ENCODE measurements around the gene MPO. TPM values are rescaled to one million over a fixed set of nuclear protein-coding genes. Genes with fewer than 3 reads are reported as not detected.

MPO gene
- total RNA-seq, 1 experiment from 2014 or later = not detected

DNA sequence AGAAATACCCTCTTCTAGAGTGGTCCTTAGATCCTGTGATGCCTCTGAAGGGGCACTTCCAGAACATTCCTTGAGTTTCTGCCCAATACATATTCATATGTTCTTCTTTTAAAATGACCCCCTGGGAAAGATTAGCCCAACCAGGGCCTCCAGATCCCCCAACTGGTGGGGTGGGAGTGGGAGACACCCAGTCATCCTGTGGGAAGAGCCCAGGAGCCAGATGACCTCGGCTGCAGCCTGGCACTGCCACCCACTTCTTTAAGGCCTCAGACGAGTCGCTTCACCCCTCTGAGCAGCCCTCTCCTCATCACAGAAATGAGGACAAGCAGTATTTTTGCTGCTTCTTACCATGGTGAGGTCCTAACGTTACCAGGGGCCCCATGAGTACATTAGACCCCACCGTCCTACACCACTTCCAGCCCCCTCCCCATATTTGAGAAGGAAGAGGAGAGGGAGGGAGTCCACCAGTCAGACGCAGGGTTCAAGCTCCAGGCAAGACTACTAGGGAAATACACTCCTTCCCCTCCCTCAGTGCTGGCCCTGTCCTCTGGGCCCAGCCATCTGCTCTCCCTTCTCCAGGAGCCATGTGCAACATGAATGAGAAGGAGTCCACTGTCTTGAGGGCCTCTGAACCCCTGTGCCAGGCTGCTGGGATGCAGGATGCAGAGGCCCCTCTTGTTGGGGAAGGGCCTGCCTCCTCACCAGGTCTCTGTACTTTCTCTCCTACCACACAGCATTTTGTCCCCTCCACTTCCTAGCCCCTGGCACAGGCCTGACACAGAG lies 11.8 kb downstream of the MPO start:
- Histone ChIP-seq H2BK5ac (ENCODE audit: insufficient read length, low read length) (no peak overlapping the region), H3K4ac (ENCODE audit: low read depth, low read length) (no peak overlapping the region), H2AK5ac (ENCODE audit: insufficient read length, low read length) (no peak overlapping the region), H2BK20ac (ENCODE audit: low read depth, low read length, poor library complexity, severe bottlenecking) (no peak overlapping the region), H4K8ac (replicated peaks; ENCODE audit: insufficient read length, low read depth, low read length) (no peak overlapping the region), H3K4me1 (ENCODE audit: insufficient read depth, low read length) (no peaks in the 10 kb centered on the region), H3K23ac (ENCODE audit: insufficient read length, low read depth, low read length) (no peak overlapping the region), H3K79me2 (ENCODE audit: insufficient read depth, low read length) (no peaks in the 10 kb centered on the region), H3K9ac (ENCODE audit: extremely low read depth, insufficient read length, low read length) (no peak overlapping the region), H3K56ac (ENCODE audit: insufficient read length, low read depth, low read length) (no peak overlapping the region), H2BK120ac (ENCODE audit: low read depth, low read length, poor library complexity, severe bottlenecking) (no peak overlapping the region), H3K23me2 (ENCODE audit: insufficient read length, low read depth, low read length, poor library complexity, severe bottlenecking) (no peaks in the 10 kb centered on the region), H4K91ac (ENCODE audit: insufficient read length, low read depth, low read length) (no peak overlapping the region), H3K14ac (ENCODE audit: insufficient read depth, low read length) (no peak overlapping the region), H3K79me1 (ENCODE audit: insufficient read depth, low read depth, low read length, poor library complexity, severe bottlenecking) (no peaks in the 10 kb centered on the region), H4K5ac (ENCODE audit: insufficient read length, low read depth, low read length) (no peak overlapping the region), H3K4me2 (ENCODE audit: insufficient read depth, insufficient read length, low read length) (no peak overlapping the region), H3K27me3 (ENCODE audit: insufficient read depth, low read length) (no peaks in the 10 kb centered on the region), H3K27ac (ENCODE audit: insufficient read length, low read depth, low read length) (no peak overlapping the region), H2BK12ac (ENCODE audit: insufficient read length, low read depth, low read length) (no peak overlapping the region), H3K18ac (ENCODE audit: insufficient read length, low read depth, low read length) (no peak overlapping the region), H3T11ph (ENCODE audit: low read length) (no peak overlapping the region), H2AFZ (ENCODE audit: low read length) (no peak overlapping the region), H3K9me3 (ENCODE audit: control insufficient read depth, low read depth, low read length) (no peaks in the 10 kb centered on the region), H2BK15ac (ENCODE audit: low read depth, low read length) (no peak overlapping the region), H4K20me1 (ENCODE audit: control insufficient read depth, insufficient read depth, insufficient read length) (no peaks in the 10 kb centered on the region)
- DNase-seq = no peak
- H3K4me3 Mint-ChIP-seq = no peak overlapping the region
- no peaks in the 10 kb centered on the region for H3K9me3 Mint-ChIP-seq
- H3K27me3 Mint-ChIP-seq (ENCODE audit: low read depth) = peaks cover 24% of the 10 kb centered on the region
- H3K36me3 Mint-ChIP-seq (ENCODE audit: insufficient read depth in 1 of 3, low read depth in 3 of 3) = no peaks in the 10 kb centered on the region
- TF ChIP-seq, protein P1, sequence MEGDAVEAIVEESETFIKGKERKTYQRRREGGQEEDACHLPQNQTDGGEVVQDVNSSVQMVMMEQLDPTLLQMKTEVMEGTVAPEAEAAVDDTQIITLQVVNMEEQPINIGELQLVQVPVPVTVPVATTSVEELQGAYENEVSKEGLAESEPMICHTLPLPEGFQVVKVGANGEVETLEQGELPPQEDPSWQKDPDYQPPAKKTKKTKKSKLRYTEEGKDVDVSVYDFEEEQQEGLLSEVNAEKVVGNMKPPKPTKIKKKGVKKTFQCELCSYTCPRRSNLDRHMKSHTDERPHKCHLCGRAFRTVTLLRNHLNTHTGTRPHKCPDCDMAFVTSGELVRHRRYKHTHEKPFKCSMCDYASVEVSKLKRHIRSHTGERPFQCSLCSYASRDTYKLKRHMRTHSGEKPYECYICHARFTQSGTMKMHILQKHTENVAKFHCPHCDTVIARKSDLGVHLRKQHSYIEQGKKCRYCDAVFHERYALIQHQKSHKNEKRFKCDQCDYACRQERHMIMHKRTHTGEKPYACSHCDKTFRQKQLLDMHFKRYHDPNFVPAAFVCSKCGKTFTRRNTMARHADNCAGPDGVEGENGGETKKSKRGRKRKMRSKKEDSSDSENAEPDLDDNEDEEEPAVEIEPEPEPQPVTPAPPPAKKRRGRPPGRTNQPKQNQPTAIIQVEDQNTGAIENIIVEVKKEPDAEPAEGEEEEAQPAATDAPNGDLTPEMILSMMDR (conservative IDR thresholded peaks at IDR 0.05) = no peak
- H3K27ac Mint-ChIP-seq = no peak overlapping the region
- H3K4me1 Mint-ChIP-seq = no peaks in the 10 kb centered on the region
- WGBS (ENCODE audit: extremely low coverage, insufficient read length, low lambda C conversion rate) = no CpG with 5 or more reads among the region's 6 CpGs
